HL-60 (cell line): ENCODE results near the gene KCNG2.

Experiments
- POLR2AphosphoS5 ChIP-seq: IDR thresholded peaks from 2 replicates; pipeline ENCODE4 v1.6.1; 2012; ENCODE audit warnings: low read depth
- SPI1 ChIP-seq: IDR thresholded peaks from 2 replicates; pipeline ENCODE4 v1.6.1; 2012; ENCODE audit warnings: low read depth, mild to moderate bottlenecking, borderline replicate concordance
- TF ChIP-seq, protein P1 (sequence below): IDR thresholded peaks from one replicate; pipeline ENCODE4 v1.5.1; 2011; ENCODE audit warnings: low read length, control low read depth, inconsistent platforms; ENCODE audit not compliant: insufficient read depth
- TF ChIP-seq, protein P2 (sequence below): IDR thresholded peaks from 2 replicates; pipeline ENCODE4 v1.6.1; 2012; ENCODE audit warnings: low read depth; ENCODE audit not compliant: insufficient replicate concordance

DNA sequence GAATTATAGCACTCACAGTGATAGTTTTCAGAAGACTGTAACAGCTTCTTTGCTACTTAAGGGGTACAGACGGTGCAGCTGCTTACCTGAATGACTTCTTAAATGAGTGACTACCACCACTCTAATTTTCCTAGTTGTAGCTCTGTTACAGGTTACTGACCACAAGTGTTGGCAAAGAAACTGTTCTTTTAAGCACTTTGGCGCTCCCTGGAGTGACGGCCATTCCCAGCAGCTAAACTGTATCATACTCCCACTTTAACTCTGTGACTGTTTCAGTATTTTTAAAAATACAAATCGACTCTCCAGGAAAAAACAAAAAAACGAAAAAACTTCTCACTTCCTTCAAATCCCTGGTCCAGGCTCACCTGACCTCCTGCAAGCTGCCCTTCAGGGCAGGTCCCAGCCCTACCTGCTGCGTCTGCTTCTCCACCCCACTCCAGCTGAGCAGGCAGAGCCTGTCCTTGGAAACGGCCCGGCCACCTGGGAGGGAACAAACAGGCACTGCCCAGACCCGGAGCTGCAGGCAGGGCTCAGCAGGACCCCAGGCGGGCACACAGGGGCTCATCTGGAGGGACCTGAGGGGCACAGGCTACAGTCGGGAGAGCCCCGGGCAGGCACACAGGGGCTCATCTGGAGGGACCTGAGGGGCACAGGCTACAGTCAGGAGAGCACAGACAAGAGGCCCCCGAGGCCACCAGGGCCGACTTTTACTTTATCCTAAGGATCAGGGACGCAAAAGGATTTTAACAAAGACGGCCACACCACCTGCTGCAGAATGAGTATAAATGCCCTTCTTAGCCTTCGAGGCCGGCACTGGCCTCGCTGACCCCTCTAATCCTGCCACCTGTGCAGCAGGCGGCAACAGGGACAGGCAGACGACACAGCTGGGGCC is 129.2 kb downstream of the KCNG2 start:
- TF ChIP-seq, protein P1, sequence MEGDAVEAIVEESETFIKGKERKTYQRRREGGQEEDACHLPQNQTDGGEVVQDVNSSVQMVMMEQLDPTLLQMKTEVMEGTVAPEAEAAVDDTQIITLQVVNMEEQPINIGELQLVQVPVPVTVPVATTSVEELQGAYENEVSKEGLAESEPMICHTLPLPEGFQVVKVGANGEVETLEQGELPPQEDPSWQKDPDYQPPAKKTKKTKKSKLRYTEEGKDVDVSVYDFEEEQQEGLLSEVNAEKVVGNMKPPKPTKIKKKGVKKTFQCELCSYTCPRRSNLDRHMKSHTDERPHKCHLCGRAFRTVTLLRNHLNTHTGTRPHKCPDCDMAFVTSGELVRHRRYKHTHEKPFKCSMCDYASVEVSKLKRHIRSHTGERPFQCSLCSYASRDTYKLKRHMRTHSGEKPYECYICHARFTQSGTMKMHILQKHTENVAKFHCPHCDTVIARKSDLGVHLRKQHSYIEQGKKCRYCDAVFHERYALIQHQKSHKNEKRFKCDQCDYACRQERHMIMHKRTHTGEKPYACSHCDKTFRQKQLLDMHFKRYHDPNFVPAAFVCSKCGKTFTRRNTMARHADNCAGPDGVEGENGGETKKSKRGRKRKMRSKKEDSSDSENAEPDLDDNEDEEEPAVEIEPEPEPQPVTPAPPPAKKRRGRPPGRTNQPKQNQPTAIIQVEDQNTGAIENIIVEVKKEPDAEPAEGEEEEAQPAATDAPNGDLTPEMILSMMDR: no peak
- TF ChIP-seq, protein P2, sequence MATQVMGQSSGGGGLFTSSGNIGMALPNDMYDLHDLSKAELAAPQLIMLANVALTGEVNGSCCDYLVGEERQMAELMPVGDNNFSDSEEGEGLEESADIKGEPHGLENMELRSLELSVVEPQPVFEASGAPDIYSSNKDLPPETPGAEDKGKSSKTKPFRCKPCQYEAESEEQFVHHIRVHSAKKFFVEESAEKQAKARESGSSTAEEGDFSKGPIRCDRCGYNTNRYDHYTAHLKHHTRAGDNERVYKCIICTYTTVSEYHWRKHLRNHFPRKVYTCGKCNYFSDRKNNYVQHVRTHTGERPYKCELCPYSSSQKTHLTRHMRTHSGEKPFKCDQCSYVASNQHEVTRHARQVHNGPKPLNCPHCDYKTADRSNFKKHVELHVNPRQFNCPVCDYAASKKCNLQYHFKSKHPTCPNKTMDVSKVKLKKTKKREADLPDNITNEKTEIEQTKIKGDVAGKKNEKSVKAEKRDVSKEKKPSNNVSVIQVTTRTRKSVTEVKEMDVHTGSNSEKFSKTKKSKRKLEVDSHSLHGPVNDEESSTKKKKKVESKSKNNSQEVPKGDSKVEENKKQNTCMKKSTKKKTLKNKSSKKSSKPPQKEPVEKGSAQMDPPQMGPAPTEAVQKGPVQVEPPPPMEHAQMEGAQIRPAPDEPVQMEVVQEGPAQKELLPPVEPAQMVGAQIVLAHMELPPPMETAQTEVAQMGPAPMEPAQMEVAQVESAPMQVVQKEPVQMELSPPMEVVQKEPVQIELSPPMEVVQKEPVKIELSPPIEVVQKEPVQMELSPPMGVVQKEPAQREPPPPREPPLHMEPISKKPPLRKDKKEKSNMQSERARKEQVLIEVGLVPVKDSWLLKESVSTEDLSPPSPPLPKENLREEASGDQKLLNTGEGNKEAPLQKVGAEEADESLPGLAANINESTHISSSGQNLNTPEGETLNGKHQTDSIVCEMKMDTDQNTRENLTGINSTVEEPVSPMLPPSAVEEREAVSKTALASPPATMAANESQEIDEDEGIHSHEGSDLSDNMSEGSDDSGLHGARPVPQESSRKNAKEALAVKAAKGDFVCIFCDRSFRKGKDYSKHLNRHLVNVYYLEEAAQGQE: no peak
- no peak for TF ChIP-seq POLR2AphosphoS5
- no peak for TF ChIP-seq SPI1
